Adrenal gland (tissue), 19 donors: ENCODE data around the gene DEFB108B. TPM values are rescaled to one million over a fixed set of nuclear protein-coding genes. Genes with fewer than 3 reads are reported as not detected.
"Not testable (repeated sequence)": the region's sequence is repeated elsewhere in the genome, so short reads cannot be mapped to it uniquely, and the experiment has no call there.

Experiments
- DNase-seq, 7 donors: peaks; one replicate each; pipeline ENCODE4 v3.0.0-alpha.2; 2019 to 2020
- H3K27ac ChIP-seq, 5 donors: fragments of 200-600 bp; sonication (generic) in 4 of 5; 1 replicate in 3 of 5; 2 replicates in 2 of 5; pipeline versions ENCODE4 v1.5.1 to v1.8.0; 2016 to 2020; ENCODE audit warnings: mild to moderate bottlenecking in 1 of 5
- H3K27me3 ChIP-seq: fragments of 200-600 bp; 2 replicates; pipeline ENCODE4 v1.8.0; 2021
- H3K36me3 ChIP-seq, 2 donors: fragments of 200-600 bp; replicated peaks in 1 of 2; 1 replicate in 1 of 2; 2 replicates in 1 of 2; pipeline versions ENCODE4 v1.5.1 to v1.8.0; 2018 to 2022
- H3K4me1 ChIP-seq, 2 donors: fragments of 200-600 bp; replicated peaks in 1 of 2; 1 replicate in 1 of 2; 2 replicates in 1 of 2; pipeline versions ENCODE4 v1.5.1 to v1.8.0; 2018 to 2021
- H3K4me3 ChIP-seq, 4 donors: fragments of 200-600 bp; sonication (generic) in 3 of 4; one replicate each; pipeline ENCODE4 v1.5.1; 2016 to 2018
- H3K9me3 ChIP-seq, 3 donors: fragments of 200-600 bp; sonication (generic) in 1 of 3; replicated peaks in 1 of 3; 1 replicate in 2 of 3; 2 replicates in 1 of 3; pipeline versions ENCODE4 v1.5.1 to v1.8.0; 2016 to 2021
- POLR2A ChIP-seq, 2 donors: fragments of 450-650 bp; IDR thresholded peaks; one replicate each; pipeline ENCODE4 v1.6.1; 2017; ENCODE audit warnings: antibody characterized with exemption in 2 of 2, mild to moderate bottlenecking in 2 of 2, moderate library complexity in 1 of 2
- WGBS, 4 donors: extraction: QIAGEN DNeasy Blood & Tissue Kit in 2 of 4; methylation state at CpG; one replicate each; pipeline versions ENCODE4 v1.1.5 to v1.1.7; 2013 to 2017; 5-methylcytosine and 5-hydroxymethylcytosine counted together
- intact Hi-C, 2 donors: fragments of 100-400 bp; cut with DNase I; formaldehyde crosslinking; loops; one replicate each; pipeline versions ENCODE4 v1.14.1 to v1.15.0; 2022 to 2023
- long read RNA-seq, 10 donors: library from polyadenylated mRNA in 3 of 10; unstranded in 2 of 10; stranded (forward) in 1 of 10; transcript quantifications; one replicate each; pipeline ENCODE4 v2.0.0 and lab custom pipeline, GENCODE V29; 2021 to 2026
- polyA plus RNA-seq, 3 donors: library from polyadenylated mRNA; stranded (reverse); fragments of 200-250 nt in 2 of 3; fragments of 350-450 nt in 1 of 3; fragmentation: Illumina TruSeq in 1 of 3; extraction: RNeasy Lipid Tissue Mini Kit (QIAGEN cat#74804) in 1 of 3; gene quantifications; one replicate each; pipeline ENCODE4 v1.2.3, GENCODE V29; 2013 to 2014
- total RNA-seq, 9 donors: library from RNA; depleted of rRNA in 4 of 9; stranded (reverse); fragments of >200 nt in 4 of 9; fragments of 120-200 nt in 1 of 9; fragmentation: NEBNext Ultra II Directional in 1 of 9; extraction: Animal tissue kit (Norgen Biotek cat#: 25700) in 1 of 9; gene quantifications; one replicate each; pipeline versions ENCODE4 v1.1.0 to v1.2.4, GENCODE V29; 2013 to 2023
- TF ChIP-seq, protein P1 (sequence below), 6 experiments: fragments of 450-650 bp in 4 of 6; fragments of 200-600 bp in 2 of 6; sonication (generic) in 1 of 6; IDR thresholded peaks; 1 replicate in 5 of 6; 2 replicates in 1 of 6; pipeline versions ENCODE4 v1.5.1 to v1.8.0; 2016 to 2021; ENCODE audit warnings: antibody characterized with exemption in 6 of 6, mild to moderate bottlenecking in 2 of 6, moderate library complexity in 1 of 6
- donor health status: healthy with polysubstance abuse.
- donor health status: Bipolar disorder and iron deficiency.
- donor health status: DM: yes; HTN: yes; CAD: no.
- donor health status: DM: no; HTN: no; CAD: no.
- donor health status: DM: no; HTN: no; CAD: no.
- donor health status: DM: yes; HTN: yes; CAD: no.

DEFB108B gene, protein sequence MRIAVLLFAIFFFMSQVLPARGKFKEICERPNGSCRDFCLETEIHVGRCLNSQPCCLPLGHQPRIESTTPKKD
- not detected for total RNA-seq
- polyA plus RNA-seq, result not detected
- long read RNA-seq, donor 1, result 0 reads
- long read RNA-seq, donor 2, result 0 reads
- long read RNA-seq, donor 3, result 0 reads
- long read RNA-seq, donor 4, result 0 reads
- long read RNA-seq, donor 5, result 0 reads
- long read RNA-seq, donor 6, result 0 reads
- long read RNA-seq, donor 7, result 0 reads
- long read RNA-seq, donor 8, result 0 reads
- long read RNA-seq, donor 9, result 0 reads
- long read RNA-seq, donor 10, result 0 reads

DNA sequence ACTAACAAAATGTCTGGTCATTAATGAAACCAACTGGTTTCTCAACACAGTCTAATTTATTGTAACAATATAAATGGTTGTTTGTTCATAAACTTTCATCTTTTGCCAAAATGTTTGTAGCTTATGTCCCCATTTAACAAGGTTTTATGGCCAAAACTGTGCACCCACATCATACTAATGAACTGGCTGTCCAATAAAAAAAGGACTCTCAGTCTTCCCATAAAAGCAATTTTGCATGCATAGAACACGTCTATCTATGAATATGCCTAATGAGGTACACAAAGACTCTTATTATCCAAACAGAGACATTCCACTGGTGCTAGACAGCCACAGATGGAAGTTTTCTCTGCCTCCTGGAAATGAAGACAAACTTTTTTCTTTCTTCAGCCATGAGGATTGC is at the start of gene DEFB108B:
Gene DEFB108B, plus strand, starts transcription at position 390 of the 400 bp plus-strand sequence. Its CDS starts 0 bp downstream, at position 390.
- H3K27me3 ChIP-seq, intact Hi-C loops: not testable (repeated sequence)
- 0% methylated on average over 1 of the region's 1 CpG for WGBS, 4 donors

GRCh38 chr11:71786114-71786847 is 46.7 kb upstream of the DEFB108B start:
- WGBS, 4 donors, result 7 to 25% (median 10%) methylated on average over 9 to 40 of the region's 40 CpGs
- intact Hi-C loops, H3K36me3 ChIP-seq, H3K27me3 ChIP-seq, DNase-seq, H3K4me1 ChIP-seq, H3K9me3 ChIP-seq: not testable (repeated sequence)
- peak; percentile 25 to 41 for TF ChIP-seq POLR2A (IDR thresholded peaks at IDR 0.05)
- peak overlapping the region in 3 of 4 donors; percentile 18 to 74 (median 39) for H3K4me3 ChIP-seq
- H3K27ac ChIP-seq, result peak overlapping the region in 3 of 5 donors; percentile 27 to 94 (median 63)

More for the DNA sequence above, at the start of gene DEFB108B:
- not testable (repeated sequence) for H3K4me3 ChIP-seq, H3K4me1 ChIP-seq, H3K36me3 ChIP-seq, H3K9me3 ChIP-seq, H3K27ac ChIP-seq, DNase-seq

DNA sequence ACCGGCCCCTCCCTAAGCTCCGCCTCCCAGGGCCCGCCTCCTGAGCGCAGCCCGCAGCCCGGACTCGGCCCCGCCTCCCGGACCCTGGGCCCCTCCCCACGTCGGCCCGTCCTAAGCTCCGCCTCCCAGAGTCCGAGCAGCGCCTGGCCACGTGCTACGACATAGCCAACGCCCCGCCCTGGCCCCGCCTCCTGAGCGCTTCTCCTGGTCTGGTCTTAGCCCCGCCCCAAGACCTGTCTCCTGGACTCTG is 46.2 kb upstream of the DEFB108B start:
- H3K27me3 ChIP-seq, H3K36me3 ChIP-seq, intact Hi-C loops, H3K4me1 ChIP-seq, H3K9me3 ChIP-seq: not testable (repeated sequence)
- Histone ChIP-seq H3K27ac (peak overlapping the region in 2 of 5 donors; percentile 27 to 94), H3K4me3 (peak overlapping the region in 1 of 4 donors; percentile 74)
- DNase-seq, result peak; percentile 100
- WGBS, 4 donors, result 0 to 2% (median 1%) methylated on average over 9 to 22 of the region's 22 CpGs; no CpG with 5 or more reads in 1 of the 4 donors

GRCh38 chr11:71787098-71787823 is 45.7 kb upstream of the DEFB108B start:
- no peaks in the 10 kb centered on the region for H3K4me1 ChIP-seq
- TF ChIP-seq, protein P1, sequence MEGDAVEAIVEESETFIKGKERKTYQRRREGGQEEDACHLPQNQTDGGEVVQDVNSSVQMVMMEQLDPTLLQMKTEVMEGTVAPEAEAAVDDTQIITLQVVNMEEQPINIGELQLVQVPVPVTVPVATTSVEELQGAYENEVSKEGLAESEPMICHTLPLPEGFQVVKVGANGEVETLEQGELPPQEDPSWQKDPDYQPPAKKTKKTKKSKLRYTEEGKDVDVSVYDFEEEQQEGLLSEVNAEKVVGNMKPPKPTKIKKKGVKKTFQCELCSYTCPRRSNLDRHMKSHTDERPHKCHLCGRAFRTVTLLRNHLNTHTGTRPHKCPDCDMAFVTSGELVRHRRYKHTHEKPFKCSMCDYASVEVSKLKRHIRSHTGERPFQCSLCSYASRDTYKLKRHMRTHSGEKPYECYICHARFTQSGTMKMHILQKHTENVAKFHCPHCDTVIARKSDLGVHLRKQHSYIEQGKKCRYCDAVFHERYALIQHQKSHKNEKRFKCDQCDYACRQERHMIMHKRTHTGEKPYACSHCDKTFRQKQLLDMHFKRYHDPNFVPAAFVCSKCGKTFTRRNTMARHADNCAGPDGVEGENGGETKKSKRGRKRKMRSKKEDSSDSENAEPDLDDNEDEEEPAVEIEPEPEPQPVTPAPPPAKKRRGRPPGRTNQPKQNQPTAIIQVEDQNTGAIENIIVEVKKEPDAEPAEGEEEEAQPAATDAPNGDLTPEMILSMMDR (IDR thresholded peaks at IDR 0.05), result no peak
- peak in 1 of 2 donors; percentile 37 for TF ChIP-seq POLR2A (IDR thresholded peaks at IDR 0.05)
- H3K9me3 ChIP-seq, result no peaks in the 10 kb centered on the region
- H3K27ac ChIP-seq, result peak overlapping the region in 3 of 5 donors; percentile 47 to 94 (median 62)
- no peaks in the 10 kb centered on the region for H3K27me3 ChIP-seq
- peak in 3 of 7 donors; percentile 65 to 97 (median 97) for DNase-seq
- peak overlapping the region; percentile 22 to 74 (median 51) for H3K4me3 ChIP-seq
- H3K36me3 ChIP-seq, result no peaks in the 10 kb centered on the region
- 0% methylated on average over 4 to 58 of the region's 62 CpGs for WGBS, 4 donors
- intact Hi-C loops, result no loop called here

DNA sequence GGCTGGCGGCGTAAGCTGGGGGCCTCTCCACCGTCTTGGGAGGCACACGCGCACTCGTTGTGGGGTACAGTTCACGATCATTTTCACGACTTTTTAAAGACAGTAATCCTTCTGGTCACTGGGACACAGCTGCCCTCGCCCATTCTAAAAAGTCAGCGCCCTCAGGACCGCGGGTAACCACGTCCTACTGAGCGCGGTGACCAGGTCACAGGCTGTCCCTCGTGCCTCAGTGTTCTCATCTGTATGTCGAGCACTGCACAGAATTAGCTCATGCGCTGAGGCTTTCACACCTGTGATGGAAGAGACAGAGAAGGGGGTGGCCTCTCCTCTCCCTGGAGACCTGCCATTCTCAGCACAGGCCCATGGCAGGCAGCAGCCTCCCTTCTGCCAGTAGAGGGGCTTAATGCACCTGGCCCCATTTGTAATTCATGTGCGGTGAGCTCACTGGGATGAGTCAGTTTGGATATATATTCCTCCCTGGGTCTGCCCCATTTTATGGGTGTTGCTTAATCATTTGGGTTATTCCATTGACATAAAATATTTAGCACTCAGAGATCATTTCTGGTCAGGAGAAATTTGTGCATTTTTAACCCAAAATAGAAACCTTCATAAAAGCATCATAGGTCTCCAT is 45.1 kb upstream of the DEFB108B start:
- H3K36me3 ChIP-seq, intact Hi-C loops, H3K27me3 ChIP-seq, H3K9me3 ChIP-seq, H3K4me1 ChIP-seq: not testable (repeated sequence)
- Histone ChIP-seq H3K4me3 (peak overlapping the region; percentile 22 to 74 (median 51)), H3K27ac (peak overlapping the region in 3 of 5 donors; percentile 47 to 94 (median 62))
- WGBS, 4 donors, result 0 to 44% (median 1%) methylated on average over 1 to 19 of the region's 19 CpGs
- DNase-seq, result peak in 2 of 7 donors; percentile 16 to 47

GRCh38 chr11:71789444-71790196 is 43.4 kb upstream of the DEFB108B start:
- H3K27ac ChIP-seq, DNase-seq, intact Hi-C loops, H3K27me3 ChIP-seq, H3K9me3 ChIP-seq, H3K4me3 ChIP-seq, H3K4me1 ChIP-seq, H3K36me3 ChIP-seq: not testable (repeated sequence)
- WGBS, 4 donors, result 80 to 84% (median 82%) methylated on average over 6 to 8 of the region's 8 CpGs

DNA sequence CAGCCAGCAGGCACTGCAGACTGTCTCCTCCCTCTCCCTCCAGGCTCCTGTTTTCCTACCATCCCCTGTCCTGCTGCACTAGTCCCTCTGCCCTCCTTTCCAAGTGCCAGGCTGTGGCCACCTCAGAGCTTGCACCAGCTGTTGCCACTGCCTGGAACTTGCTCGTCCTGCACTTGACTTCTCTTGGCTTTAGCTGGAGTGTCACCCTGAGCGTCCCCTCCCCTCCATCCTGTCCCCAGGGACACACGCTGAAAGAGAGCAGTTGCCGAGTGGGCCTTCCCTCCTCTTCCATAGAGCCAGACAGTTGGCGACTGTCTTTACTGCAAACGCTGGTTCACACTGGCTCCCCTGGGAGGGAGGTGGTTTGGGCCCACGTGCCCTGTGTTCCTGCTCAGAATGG is 41.9 kb upstream of the DEFB108B start:
- DNase-seq, H3K4me3 ChIP-seq, H3K27ac ChIP-seq, intact Hi-C loops, H3K36me3 ChIP-seq, H3K4me1 ChIP-seq, H3K27me3 ChIP-seq, H3K9me3 ChIP-seq: not testable (repeated sequence)
- 63 to 85% (median 72%) methylated on average over 2 to 7 of the region's 7 CpGs for WGBS, 4 donors
